Suprapubic skin (tissue), 3 donors: ENCODE measurements around the gene PMVK.

Experiments
- CTCF ChIP-seq, 2 donors: fragments of 200-600 bp in 1 of 2; fragments of 450-650 bp in 1 of 2; sonication (generic) in 1 of 2; IDR thresholded peaks; one replicate each; pipeline ENCODE4 v1.5.1; 2016 to 2019; ENCODE audit warnings: antibody characterized with exemption in 2 of 2, mild to moderate bottlenecking in 1 of 2, moderate library complexity in 1 of 2
- POLR2A ChIP-seq, 2 donors: fragments of 450-650 bp; IDR thresholded peaks; one replicate each; pipeline ENCODE4 v1.6.1; 2017; ENCODE audit warnings: antibody characterized with exemption in 2 of 2, mild to moderate bottlenecking in 2 of 2, moderate library complexity in 2 of 2

- TF ChIP-seq CTCF (IDR thresholded peaks at IDR 0.05) (no peak), POLR2A (IDR thresholded peaks at IDR 0.05) (no peak)
Measured at GRCh38 chr1:154955039-154955717, 18.7 kb upstream of the PMVK start.
